ENCODE results near the gene MAN1C1. TPM values are rescaled to one million over a fixed set of nuclear protein-coding genes. Genes with fewer than 3 reads are reported as not detected.

The MAN1C1 gene
- total RNA-seq, 1 donor from 2014 or later: 6.8 TPM

- H3K9me3 Mint-ChIP-seq: no peaks in the 10 kb centered on the region
- Histone ChIP-seq H3K4me3 (no peak overlapping the region), H3K79me2 (ENCODE audit: low read depth) (no peaks in the 10 kb centered on the region), H3K4me2 (no peak overlapping the region), H3K36me3 (no peaks in the 10 kb centered on the region), H3K27me3 (no peaks in the 10 kb centered on the region), H3F3A (ENCODE audit: low read depth) (peaks cover 24% of the 10 kb centered on the region), H3K27ac (no peak overlapping the region), H3K9me3 (ENCODE audit: low read depth) (no peaks in the 10 kb centered on the region), H3K9ac (no peak overlapping the region), H3K4me1 (peaks cover 42% of the 10 kb centered on the region), H2AFZ (replicated peaks) (no peak overlapping the region), H4K20me1 (ENCODE audit: low read depth) (no peaks in the 10 kb centered on the region)
- peaks cover 11% of the 10 kb centered on the region for H3K27me3 Mint-ChIP-seq (ENCODE audit: insufficient read depth, low read depth)
- no peak for TF ChIP-seq EZH2 (IDR thresholded peaks at IDR 0.05)
- no peak for TF ChIP-seq CTCF (IDR thresholded peaks at IDR 0.05)
- no peak for TF ChIP-seq EZH2phosphoT487 (IDR thresholded peaks at IDR 0.05)
- no peaks in the 10 kb centered on the region for H3K36me3 Mint-ChIP-seq
- peaks cover 60% of the 10 kb centered on the region for H3K4me1 Mint-ChIP-seq
- no peak overlapping the region for H3K27ac Mint-ChIP-seq
- no peak overlapping the region for H3K4me3 Mint-ChIP-seq
- no peak for DNase-seq (ENCODE audit: low spot score)
Measured at GRCh38 chr1:25774206-25774803, 157.7 kb downstream of the MAN1C1 start.

DNA sequence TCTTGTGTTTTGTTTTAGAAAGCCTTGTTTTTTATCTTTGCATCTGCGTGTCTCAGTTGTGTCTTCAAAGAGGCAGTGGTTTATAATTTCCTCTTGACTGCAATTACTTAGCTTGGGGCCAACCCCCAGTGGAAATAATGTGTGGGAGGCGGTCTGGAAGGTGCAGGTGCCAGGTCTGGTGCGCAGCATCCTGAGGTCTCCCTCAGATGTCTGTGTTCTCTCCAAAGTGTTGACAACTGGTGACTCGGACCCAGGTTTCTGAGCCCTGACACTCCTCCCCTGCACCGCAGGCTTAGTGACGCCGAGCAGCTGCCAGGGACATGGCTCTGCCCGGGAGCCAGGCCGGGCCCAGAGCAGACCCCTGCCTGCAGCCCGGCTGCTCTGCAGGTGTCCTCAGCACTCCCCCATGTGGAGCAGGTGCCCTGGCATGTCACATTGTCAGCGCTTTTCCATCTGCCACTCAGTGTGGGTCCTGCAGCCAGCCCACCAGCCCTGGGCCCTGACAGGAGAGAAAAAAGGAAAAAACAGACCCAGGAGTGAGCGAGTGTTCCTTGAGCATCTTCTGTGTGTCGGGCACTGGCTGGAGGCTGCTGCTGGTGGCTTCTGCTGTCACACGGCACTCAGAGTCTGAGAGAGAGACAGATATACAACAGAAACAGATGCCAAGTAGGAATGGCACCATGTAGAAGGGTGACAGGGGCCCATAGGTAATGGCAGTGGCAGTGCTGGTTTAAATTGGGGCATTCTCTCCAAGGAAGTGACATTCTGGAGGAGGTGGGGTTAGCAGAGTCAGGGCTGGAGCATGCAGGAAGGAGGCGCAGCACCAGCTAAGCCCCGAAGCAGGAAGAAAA, 158.6 kb downstream of the MAN1C1 start:
- H3K9me3 ChIP-seq (ENCODE audit: low read depth): no peaks in the 10 kb centered on the region
- no peak for DNase-seq (ENCODE audit: low spot score)
- no peak overlapping the region for H2AFZ ChIP-seq (replicated peaks)
- H3K4me1 ChIP-seq: peaks cover 43% of the 10 kb centered on the region
- no peak overlapping the region for H3K4me3 ChIP-seq
- H3K27me3 ChIP-seq: no peaks in the 10 kb centered on the region
- peak overlapping the region; percentile 69 for H3K27ac Mint-ChIP-seq
- peaks cover 14% of the 10 kb centered on the region for H3K27me3 Mint-ChIP-seq (ENCODE audit: insufficient read depth, low read depth)
- H3K4me2 ChIP-seq: no peak overlapping the region
- peak overlapping the region; percentile 5 for H3K4me3 Mint-ChIP-seq
- H3K27ac ChIP-seq: no peak overlapping the region
- TF ChIP-seq CTCF (IDR thresholded peaks at IDR 0.05): no peak
- TF ChIP-seq EZH2 (IDR thresholded peaks at IDR 0.05): no peak
- peaks cover 32% of the 10 kb centered on the region for H3F3A ChIP-seq (ENCODE audit: low read depth)
- no peak overlapping the region for H3K9ac ChIP-seq
- no peaks in the 10 kb centered on the region for H3K9me3 Mint-ChIP-seq
- H3K79me2 ChIP-seq (ENCODE audit: low read depth): no peaks in the 10 kb centered on the region
- H3K36me3 Mint-ChIP-seq: no peaks in the 10 kb centered on the region
- H3K4me1 Mint-ChIP-seq: peaks cover 65% of the 10 kb centered on the region
- H4K20me1 ChIP-seq (ENCODE audit: low read depth): no peaks in the 10 kb centered on the region
- H3K36me3 ChIP-seq: no peaks in the 10 kb centered on the region

- Histone ChIP-seq H3K4me3 (no peak overlapping the region), H3K27ac (no peak overlapping the region), H3K79me2 (ENCODE audit: low read depth) (no peaks in the 10 kb centered on the region), H3F3A (ENCODE audit: low read depth) (peaks cover 28% of the 10 kb centered on the region), H3K9ac (no peak overlapping the region), H2AFZ (replicated peaks) (no peak overlapping the region), H4K20me1 (ENCODE audit: low read depth) (no peaks in the 10 kb centered on the region), H3K4me2 (no peak overlapping the region), H3K27me3 (no peaks in the 10 kb centered on the region), H3K9me3 (ENCODE audit: low read depth) (no peaks in the 10 kb centered on the region), H3K36me3 (no peaks in the 10 kb centered on the region), H3K4me1 (peaks cover 28% of the 10 kb centered on the region)
- Mint-ChIP-seq H3K27me3 (ENCODE audit: insufficient read depth, low read depth) (peaks cover 21% of the 10 kb centered on the region), H3K4me1 (peaks cover 46% of the 10 kb centered on the region), H3K4me3 (no peak overlapping the region), H3K36me3 (no peaks in the 10 kb centered on the region), H3K27ac (no peak overlapping the region), H3K9me3 (no peaks in the 10 kb centered on the region)
- DNase-seq (ENCODE audit: low spot score): no peak
- TF ChIP-seq CTCF (IDR thresholded peaks at IDR 0.05) (no peak), EZH2 (IDR thresholded peaks at IDR 0.05) (no peak), EZH2phosphoT487 (IDR thresholded peaks at IDR 0.05) (no peak)
Measured at GRCh38 chr1:25779388-25779787, 162.8 kb downstream of the MAN1C1 start.

All from neural progenitor cell (in vitro differentiated cells).